Natural killer cell (primary cell): ENCODE measurements around the gene TSPAN17. TPM values are rescaled to one million over a fixed set of nuclear protein-coding genes. Genes with fewer than 3 reads are reported as not detected.

Experiments used
- ATAC-seq, 3 donors: fragments of 150-1000 bp in 2 of 3; fragments of 200-7000 bp in 1 of 3; cut with Tn5 transposase; 1 replicate in 1 of 3; 2 replicates in 2 of 3; pipeline ENCODE4 v1.10.0; 2021; ENCODE audit warnings: mild to moderate bottlenecking in 2 of 3, moderate library complexity in 2 of 3
- DNase-seq, 2 donors: peaks; one replicate each; pipeline versions ENCODE4 v3.0.0 to v3.0.0-alpha.2; 2013 to 2021; ENCODE audit warnings: mixed read lengths in 1 of 2
- H3K27ac ChIP-seq: one replicate; pipeline ENCODE4 v1.5.1; 2013; ENCODE audit warnings: mild to moderate bottlenecking, low read length
- H3K27me3 ChIP-seq: one replicate; pipeline ENCODE4 v1.6.1; 2013; ENCODE audit warnings: low read length; ENCODE audit not compliant: control insufficient read depth, insufficient read depth
- H3K36me3 ChIP-seq: one replicate; pipeline ENCODE4 v1.6.1; 2013; ENCODE audit warnings: low read length; ENCODE audit not compliant: control insufficient read depth, insufficient read depth
- H3K4me1 ChIP-seq: one replicate; pipeline ENCODE4 v1.6.1; 2013; ENCODE audit warnings: low read length; ENCODE audit not compliant: control insufficient read depth, insufficient read depth
- H3K4me3 ChIP-seq: one replicate; pipeline ENCODE4 v1.5.1; 2013; ENCODE audit warnings: low read length
- H3K9me3 ChIP-seq: one replicate; pipeline ENCODE4 v1.6.1; 2013; ENCODE audit warnings: low read length; ENCODE audit not compliant: control insufficient read depth, insufficient read depth
- H3K27ac Mint-ChIP-seq, 2 donors: one replicate each; pipeline ENCODE4 v1.8.0; 2022; ENCODE audit warnings: mild to moderate bottlenecking in 2 of 2, mixed read lengths in 2 of 2, moderate library complexity in 1 of 2
- H3K27me3 Mint-ChIP-seq, 2 donors: one replicate each; pipeline ENCODE4 v1.8.0; 2022; ENCODE audit warnings: low read depth in 2 of 2, mixed read lengths in 2 of 2
- H3K36me3 Mint-ChIP-seq: one replicate; pipeline ENCODE4 v1.8.0; 2022; ENCODE audit warnings: mixed read lengths
- H3K4me1 Mint-ChIP-seq, 2 donors: one replicate each; pipeline ENCODE4 v1.8.0; 2022; ENCODE audit warnings: mixed read lengths in 2 of 2
- H3K4me3 Mint-ChIP-seq: one replicate; pipeline ENCODE4 v1.8.0; 2022; ENCODE audit warnings: mild to moderate bottlenecking, moderate library complexity, mixed read lengths
- H3K9me3 Mint-ChIP-seq, 2 donors: one replicate each; pipeline ENCODE4 v1.8.0; 2022; ENCODE audit warnings: mixed read lengths in 2 of 2
- WGBS: methylation state at CpG from one replicate; pipeline ENCODE4 v1.1.7; 2013; ENCODE audit warnings: missing lambda C conversion rate; ENCODE audit not compliant: insufficient coverage; 5-methylcytosine and 5-hydroxymethylcytosine counted together
- intact Hi-C: fragments of 100-400 bp; cut with micrococcal nuclease; formaldehyde crosslinking; loops from one replicate; pipeline ENCODE4 v1.14.2; 2022
- total RNA-seq, 4 donors: library from RNA; stranded (reverse); fragments of 120-200 nt in 1 of 4; gene quantifications; one replicate each; pipeline versions ENCODE4 v1.2.3 to v1.2.4, GENCODE V29; 2013 to 2022
- TF ChIP-seq, protein P1 (sequence below): fragments of 200-600 bp; IDR thresholded peaks from one replicate; pipeline ENCODE4 v1.8.0; 2022; ENCODE audit warnings: antibody characterized with exemption

TSPAN17 gene
- total RNA-seq, 3 donors from 2014 or later (not counting 1 experiment from before 2014, with no cell fraction given): 24.1 to 29.4 (median 24.6) TPM

DNA sequence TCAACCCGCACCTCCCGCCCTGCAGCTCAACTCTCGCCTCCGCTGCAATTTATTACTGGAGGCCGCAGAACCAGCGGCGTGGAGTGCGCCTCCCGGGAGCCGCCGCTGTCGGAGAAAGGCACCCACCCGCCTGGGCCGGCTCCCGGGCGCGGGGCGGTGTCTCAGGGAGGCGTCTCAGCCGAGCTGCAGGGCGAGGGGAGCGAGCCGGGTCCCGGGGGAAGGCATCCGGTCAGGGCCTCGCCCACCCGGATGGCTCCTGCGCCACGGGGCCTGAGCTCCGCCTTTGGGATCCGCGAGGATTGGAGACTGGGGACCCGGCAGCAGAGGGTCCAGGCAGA is 32.9 kb downstream of the TSPAN17 start:
- peaks cover 5% of the 10 kb centered on the region for H3K36me3 Mint-ChIP-seq
- TF ChIP-seq, protein P1, sequence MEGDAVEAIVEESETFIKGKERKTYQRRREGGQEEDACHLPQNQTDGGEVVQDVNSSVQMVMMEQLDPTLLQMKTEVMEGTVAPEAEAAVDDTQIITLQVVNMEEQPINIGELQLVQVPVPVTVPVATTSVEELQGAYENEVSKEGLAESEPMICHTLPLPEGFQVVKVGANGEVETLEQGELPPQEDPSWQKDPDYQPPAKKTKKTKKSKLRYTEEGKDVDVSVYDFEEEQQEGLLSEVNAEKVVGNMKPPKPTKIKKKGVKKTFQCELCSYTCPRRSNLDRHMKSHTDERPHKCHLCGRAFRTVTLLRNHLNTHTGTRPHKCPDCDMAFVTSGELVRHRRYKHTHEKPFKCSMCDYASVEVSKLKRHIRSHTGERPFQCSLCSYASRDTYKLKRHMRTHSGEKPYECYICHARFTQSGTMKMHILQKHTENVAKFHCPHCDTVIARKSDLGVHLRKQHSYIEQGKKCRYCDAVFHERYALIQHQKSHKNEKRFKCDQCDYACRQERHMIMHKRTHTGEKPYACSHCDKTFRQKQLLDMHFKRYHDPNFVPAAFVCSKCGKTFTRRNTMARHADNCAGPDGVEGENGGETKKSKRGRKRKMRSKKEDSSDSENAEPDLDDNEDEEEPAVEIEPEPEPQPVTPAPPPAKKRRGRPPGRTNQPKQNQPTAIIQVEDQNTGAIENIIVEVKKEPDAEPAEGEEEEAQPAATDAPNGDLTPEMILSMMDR: no peak
- Histone ChIP-seq H3K27ac (no peak overlapping the region), H3K4me1 (peaks cover under 1% of the 10 kb centered on the region), H3K4me3 (no peak overlapping the region), H3K36me3 (no peaks in the 10 kb centered on the region), H3K9me3 (no peaks in the 10 kb centered on the region), H3K27me3 (peaks cover 35% of the 10 kb centered on the region)
- peaks cover 2 to 3% of the 10 kb centered on the region in 2 donors for H3K9me3 Mint-ChIP-seq
- intact Hi-C loops: no loop called here
- ATAC-seq: no peak
- no peak overlapping the region for H3K4me3 Mint-ChIP-seq
- DNase-seq: no peak
- no peak overlapping the region for H3K27ac Mint-ChIP-seq
- H3K27me3 Mint-ChIP-seq: peaks cover 52 to 67% of the 10 kb centered on the region in 2 donors
- WGBS: 7% methylated on average over 32 of the region's 33 CpGs
- H3K4me1 Mint-ChIP-seq: no peaks in the 10 kb centered on the region

DNA sequence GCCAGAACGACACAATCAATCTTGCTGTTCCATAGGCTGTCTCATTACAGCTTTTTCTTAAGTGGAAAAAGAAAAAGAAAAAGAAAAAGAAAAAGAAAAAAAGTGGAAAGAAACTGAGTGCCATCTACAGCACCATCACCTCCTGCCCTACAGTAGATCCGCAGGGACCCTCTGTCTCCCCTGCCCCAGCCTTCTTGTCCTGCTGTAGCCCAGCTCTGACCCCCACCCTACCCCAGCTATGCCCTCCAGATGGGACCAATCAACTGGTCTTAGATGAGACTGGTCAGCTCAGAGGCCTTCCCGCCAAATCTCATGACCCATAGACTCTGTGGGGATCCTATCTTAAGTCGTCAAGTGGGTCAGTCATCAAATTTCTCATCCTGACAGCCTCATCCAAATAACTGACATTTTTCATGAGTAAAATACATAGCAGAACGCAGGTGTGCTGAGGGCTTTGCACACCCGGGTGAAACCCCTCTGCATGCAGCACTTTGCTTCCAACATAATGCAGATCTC is 34.8 kb downstream of the TSPAN17 start:
- Mint-ChIP-seq H3K27me3 (peaks cover 61 to 77% of the 10 kb centered on the region in 2 donors), H3K36me3 (peaks cover 7% of the 10 kb centered on the region), H3K4me1 (no peaks in the 10 kb centered on the region), H3K4me3 (no peak overlapping the region), H3K9me3 (peaks cover 2 to 4% of the 10 kb centered on the region in 2 donors), H3K27ac (no peak overlapping the region)
- Histone ChIP-seq H3K36me3 (no peaks in the 10 kb centered on the region), H3K27me3 (peaks cover 31% of the 10 kb centered on the region), H3K4me3 (no peak overlapping the region), H3K4me1 (no peaks in the 10 kb centered on the region), H3K27ac (no peak overlapping the region), H3K9me3 (no peaks in the 10 kb centered on the region)
- TF ChIP-seq, protein P1: no peak
- DNase-seq (no peak), ATAC-seq (no peak)
- intact Hi-C loops: no loop called here
- WGBS: 78% methylated on average over 5 of the region's 6 CpGs

DNA sequence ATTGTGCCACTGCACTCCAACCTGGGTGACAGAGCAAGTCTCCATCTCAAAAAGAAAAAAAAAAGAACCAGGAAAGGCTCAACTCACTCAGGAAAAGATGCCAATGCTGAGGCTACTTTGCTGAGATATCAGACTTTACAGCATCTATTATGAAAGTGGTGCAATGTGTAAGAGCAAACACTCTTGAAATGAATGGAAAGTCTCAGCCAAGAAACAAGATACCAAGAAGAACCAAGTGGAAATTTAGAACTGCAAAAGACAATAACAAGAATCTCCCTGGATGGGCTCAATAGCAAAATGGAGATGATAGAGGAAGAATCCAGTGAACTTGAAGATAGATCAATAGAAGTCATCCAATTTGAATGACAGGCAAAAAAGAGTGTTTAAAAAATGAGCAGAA is 37.7 kb downstream of the TSPAN17 start:
- no peak for ATAC-seq
- Mint-ChIP-seq H3K36me3 (peaks cover 7% of the 10 kb centered on the region), H3K4me1 (no peaks in the 10 kb centered on the region), H3K27ac (no peak overlapping the region), H3K9me3 (peaks cover 2 to 4% of the 10 kb centered on the region in 2 donors), H3K4me3 (no peak overlapping the region), H3K27me3 (peaks cover 44 to 61% of the 10 kb centered on the region in 2 donors)
- H3K4me1 ChIP-seq: no peaks in the 10 kb centered on the region
- H3K27me3 ChIP-seq: peaks cover 21% of the 10 kb centered on the region
- no peaks in the 10 kb centered on the region for H3K36me3 ChIP-seq
- intact Hi-C loops: no loop called here
- H3K9me3 ChIP-seq: peaks cover 7% of the 10 kb centered on the region
- TF ChIP-seq, protein P1: no peak
- no peak overlapping the region for H3K4me3 ChIP-seq
- no peak for DNase-seq
- H3K27ac ChIP-seq: no peak overlapping the region

DNA sequence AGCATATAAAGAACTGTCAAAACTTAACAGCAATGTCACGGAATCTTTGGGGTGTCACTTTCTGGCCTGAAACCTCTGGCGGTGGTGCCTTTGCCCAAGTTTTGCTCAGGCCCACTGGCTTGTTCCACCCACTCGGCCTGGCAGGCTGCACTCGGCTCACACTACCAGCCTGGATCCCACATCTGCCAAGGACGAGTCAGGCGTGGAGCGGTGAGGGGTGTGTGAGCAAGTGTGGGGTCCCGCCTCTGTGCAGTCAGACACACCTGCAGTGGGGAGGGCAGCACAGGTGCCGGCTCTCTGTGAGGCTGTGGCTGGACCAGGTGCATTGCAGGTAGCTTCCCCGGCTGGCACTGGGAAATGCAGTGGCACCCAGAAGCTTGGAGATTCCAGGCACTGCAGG is 40.0 kb downstream of the TSPAN17 start:
- Histone ChIP-seq H3K9me3 (peaks cover 7% of the 10 kb centered on the region), H3K4me3 (no peak overlapping the region), H3K4me1 (no peaks in the 10 kb centered on the region), H3K27ac (no peak overlapping the region), H3K36me3 (no peaks in the 10 kb centered on the region), H3K27me3 (peaks cover 12% of the 10 kb centered on the region)
- Mint-ChIP-seq H3K4me1 (no peaks in the 10 kb centered on the region), H3K27me3 (peaks cover 44 to 65% of the 10 kb centered on the region in 2 donors), H3K36me3 (peaks cover 7% of the 10 kb centered on the region), H3K27ac (no peak overlapping the region), H3K9me3 (peaks cover 2 to 4% of the 10 kb centered on the region in 2 donors), H3K4me3 (no peak overlapping the region)
- no peak for DNase-seq
- ATAC-seq: no peak
- intact Hi-C loops: no loop called here
- WGBS: 94% methylated on average over 10 of the region's 10 CpGs
- TF ChIP-seq, protein P1: no peak
